Measurements from ENCODE around the gene GIGYF2.
A peak's percentile ranks its signal among the peaks of the same experiment; 100 is the strongest.

GIGYF2 gene

DNA sequence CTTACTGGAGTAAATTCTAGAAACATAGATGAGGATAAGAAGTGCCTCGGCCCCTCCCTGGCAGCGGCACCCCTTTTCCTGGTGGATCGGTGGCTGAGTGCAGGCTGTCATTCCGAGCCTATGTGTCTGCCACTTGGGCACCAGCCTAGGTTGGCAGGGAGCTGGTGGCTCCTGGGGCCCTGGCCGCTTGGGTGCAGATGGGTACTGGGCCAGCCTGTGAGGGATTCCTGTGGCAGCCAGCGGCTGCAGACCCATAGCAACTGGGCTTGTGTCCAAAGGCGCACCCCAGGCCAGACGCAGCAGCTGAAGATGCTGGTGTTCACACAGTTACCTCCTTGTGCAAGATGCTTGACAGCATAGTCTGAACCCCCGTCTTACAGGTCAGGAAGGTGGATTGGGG, 175.7 kb downstream of the GIGYF2 start:
- no peak for TF ChIP-seq CTCF (IDR thresholded peaks at IDR 0.05; ENCODE audit: insufficient read depth, low read depth, low read length, missing control alignments)
- no peak overlapping the region for H3K4me3 ChIP-seq (ENCODE audit: low read length)
- DNase-seq (ENCODE audit: low read depth), result no peak

DNA sequence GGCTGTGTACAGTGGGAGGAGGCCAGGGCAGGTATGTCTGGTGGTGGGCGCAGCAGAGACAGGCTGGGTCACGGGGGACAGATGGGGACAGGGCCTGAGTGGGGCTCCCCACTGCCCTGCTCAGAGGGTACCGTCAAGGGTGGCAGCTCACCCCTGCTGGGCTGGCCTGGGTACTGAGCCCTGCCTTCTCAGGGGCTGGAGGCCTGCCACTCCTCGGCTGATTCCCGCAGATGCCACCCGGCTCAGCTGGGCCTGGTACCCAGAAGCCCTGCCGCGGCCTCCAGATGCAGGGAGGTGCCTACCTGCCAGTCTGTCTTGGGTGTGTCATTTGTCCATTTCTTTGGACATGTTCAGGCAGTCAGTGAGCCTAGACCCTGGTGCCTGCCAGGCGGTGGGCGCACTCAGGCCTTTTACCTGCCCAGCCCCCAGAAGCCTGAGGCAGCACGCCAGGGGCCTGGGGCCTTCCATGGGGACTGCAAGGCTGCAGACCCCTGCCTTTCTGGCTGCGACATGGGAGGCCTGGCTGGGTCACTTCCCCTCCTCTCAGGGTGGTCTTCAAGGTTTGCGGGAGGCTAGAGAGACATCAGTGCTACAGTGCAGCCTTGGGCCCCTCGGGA, 176.3 kb downstream of the GIGYF2 start:
- no peak overlapping the region for H3K4me3 ChIP-seq (ENCODE audit: low read length)
- DNase-seq (ENCODE audit: low read depth), result no peak
- no peak for TF ChIP-seq CTCF (IDR thresholded peaks at IDR 0.05; ENCODE audit: insufficient read depth, low read depth, low read length, missing control alignments)

- TF ChIP-seq CTCF (IDR thresholded peaks at IDR 0.05; ENCODE audit: insufficient read depth, low read depth, low read length, missing control alignments), result no peak
- DNase-seq (ENCODE audit: low read depth), result no peak
- H3K4me3 ChIP-seq (ENCODE audit: low read length), result no peak overlapping the region
Observed at GRCh38 chr2:232873909-232874641, 176.9 kb downstream of the GIGYF2 start.

- DNase-seq (ENCODE audit: low read depth), result no peak
- no peak for TF ChIP-seq CTCF (IDR thresholded peaks at IDR 0.05; ENCODE audit: insufficient read depth, low read depth, low read length, missing control alignments)
- H3K4me3 ChIP-seq (ENCODE audit: low read length), result no peak overlapping the region
Observed at GRCh38 chr2:232874677-232875223, 177.6 kb downstream of the GIGYF2 start.

GRCh38 chr2:232875256-232876121, 178.4 kb downstream of the GIGYF2 start:
- TF ChIP-seq CTCF (IDR thresholded peaks at IDR 0.05; ENCODE audit: insufficient read depth, low read depth, low read length, missing control alignments), result peak; percentile 6
- DNase-seq (ENCODE audit: low read depth), result no peak
- H3K4me3 ChIP-seq (ENCODE audit: low read length), result peak overlapping the region; percentile 32

DNA sequence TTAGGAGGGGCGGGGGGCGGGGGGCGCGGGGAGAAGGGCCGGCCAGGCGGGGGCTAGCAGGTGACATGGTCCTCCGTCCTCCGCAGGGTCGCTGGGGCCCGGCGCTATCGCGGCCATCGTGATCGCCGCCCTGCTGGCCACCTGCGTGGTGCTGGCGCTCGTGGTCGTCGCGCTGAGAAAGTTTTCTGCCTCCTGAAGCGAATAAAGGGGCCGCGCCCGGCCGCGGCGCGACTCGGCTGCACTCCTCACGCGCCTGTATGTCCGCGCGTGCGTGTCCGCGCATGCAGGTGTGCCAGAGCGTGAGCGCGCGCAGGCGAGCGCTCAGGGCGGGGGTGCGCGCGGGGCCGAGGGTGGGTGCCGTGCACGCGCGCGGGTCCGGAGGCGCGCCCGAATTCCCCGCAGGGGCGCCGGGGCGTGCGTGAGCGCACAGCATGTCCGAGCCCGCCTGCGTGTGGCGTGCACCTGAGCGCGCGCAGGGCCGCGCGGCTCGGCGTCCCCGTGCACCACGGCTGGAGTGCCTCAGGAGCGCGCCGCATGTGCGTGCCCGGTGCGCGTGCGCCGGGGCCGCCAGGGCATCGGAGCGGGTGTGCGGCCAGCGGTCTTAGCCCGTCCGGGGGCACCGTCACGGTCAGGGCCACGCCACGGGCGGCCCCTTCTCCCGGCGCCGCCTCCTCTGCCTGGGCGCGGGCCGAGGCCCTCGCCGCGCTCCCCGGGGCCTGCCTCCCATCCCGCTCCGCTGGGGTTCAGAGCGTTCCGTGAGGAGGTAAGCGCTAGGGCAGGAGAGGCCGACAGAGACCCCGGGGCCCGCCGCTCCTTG, 179.2 kb downstream of the GIGYF2 start:
- peak; percentile 49 for DNase-seq (ENCODE audit: low read depth)
- H3K4me3 ChIP-seq (ENCODE audit: low read length), result peak overlapping the region; percentile 45
- TF ChIP-seq CTCF (IDR thresholded peaks at IDR 0.05; ENCODE audit: insufficient read depth, low read depth, low read length, missing control alignments), result peak; percentile 19

All from epithelial cell of esophagus (primary cell).